Right ventricle myocardium inferior (tissue), 1 donor: ENCODE results near the gene RAB40C. TPM values are rescaled to one million over a fixed set of nuclear protein-coding genes. Genes with fewer than 3 reads are reported as not detected.

Source experiments
- ATAC-seq: fragments of 200-7000 bp; cut with Tn5 transposase; one replicate; pipeline ENCODE4 v1.9.1; 2020; ENCODE audit warnings: mild to moderate bottlenecking, moderate library complexity
- DNase-seq: peaks from one replicate; pipeline ENCODE4 v3.0.0; 2021; ENCODE audit errors: missing footprints
- intact Hi-C: fragments of 100-400 bp; cut with DNase I; formaldehyde crosslinking; loops from one replicate; pipeline ENCODE4 v1.11.0; 2022
- total RNA-seq: library from RNA; stranded (reverse); fragmentation: NEBNext Ultra II Directional; extraction: Animal tissue kit (Norgen Biotek cat#: 25700); gene quantifications from one replicate; pipeline ENCODE4 v1.2.1, GENCODE V29; 2021
- donor health status: DM: no; HTN: yes; CAD: no; lungs with severe emphysema.

The RAB40C gene
- total RNA-seq, 1 donor from 2014 or later, result 8.8 TPM

GRCh38 chr16:557463-558297 lies 32.2 kb upstream of the RAB40C start:
- intact Hi-C loops, result no loop called here
- ATAC-seq (no peak), DNase-seq (no peak)

- peak; percentile 41 for ATAC-seq
- DNase-seq, result no peak
- intact Hi-C loops, result no loop called here
Measured at GRCh38 chr16:558298-559020, 31.4 kb upstream of the RAB40C start.

GRCh38 chr16:559021-559380 lies 30.9 kb upstream of the RAB40C start:
- intact Hi-C loops, result no loop called here
- no peak for DNase-seq
- no peak for ATAC-seq

- intact Hi-C loops, result no loop called here
- DNase-seq (no peak), ATAC-seq (no peak)
Measured at GRCh38 chr16:559411-560203, 30.3 kb upstream of the RAB40C start.

- intact Hi-C loops, result no loop called here
- no peak for DNase-seq
- no peak for ATAC-seq
Measured at GRCh38 chr16:560204-560700, 29.6 kb upstream of the RAB40C start, which contains the start of gene PRR35. Gene PRR35 (plus strand): TSS chr16:560394. CDS start chr16:563295, 2,901 bp downstream.

GRCh38 chr16:560701-561412 lies 29.0 kb upstream of the RAB40C start:
- no peak for DNase-seq
- intact Hi-C loops, result no loop called here
- ATAC-seq, result no peak

GRCh38 chr16:561413-561794 lies 28.5 kb upstream of the RAB40C start:
- intact Hi-C loops, result no loop called here
- no peak for DNase-seq
- ATAC-seq, result no peak

- ATAC-seq, result no peak
- DNase-seq, result no peak
- intact Hi-C loops, result no loop called here
Measured at GRCh38 chr16:561957-562938, 27.6 kb upstream of the RAB40C start.

- DNase-seq, result no peak
- intact Hi-C loops, result no loop called here
- ATAC-seq, result no peak
Measured at GRCh38 chr16:563072-563644, 26.7 kb upstream of the RAB40C start.

GRCh38 chr16:564690-565418 lies 25.0 kb upstream of the RAB40C start:
- DNase-seq (no peak), ATAC-seq (no peak)
- intact Hi-C loops, result no loop called here

- no peak for ATAC-seq
- DNase-seq, result no peak
- intact Hi-C loops, result no loop called here
Measured at GRCh38 chr16:565419-566330, 24.2 kb upstream of the RAB40C start.

GRCh38 chr16:566475-567372 lies 23.1 kb upstream of the RAB40C start, which contains the start of gene NHLRC4:
Gene NHLRC4 (plus strand): TSS chr16:567005. CDS start chr16:568048, 1,043 bp downstream.
- DNase-seq (peak; percentile 90), ATAC-seq (peak; percentile 61)
- intact Hi-C loops, result no loop called here

GRCh38 chr16:567373-568256 lies 22.3 kb upstream of the RAB40C start:
- DNase-seq, result no peak
- intact Hi-C loops, result no loop called here
- no peak for ATAC-seq
